ENCODE measurements around the gene ZNF503.

Gene ZNF503

GRCh38 chr10:75424571-75424970 lies 23.0 kb upstream of the ZNF503 start:
- Histone ChIP-seq H3K4me2 (ENCODE audit: low read length) (no peak overlapping the region), H3K79me2 (ENCODE audit: control insufficient read depth, insufficient read depth, low read length, poor library complexity) (no peaks in the 10 kb centered on the region), H3K4ac (ENCODE audit: low read depth, low read length) (no peak overlapping the region), H3K36me3 (ENCODE audit: control insufficient read depth in 1 of 2, insufficient read depth in 2 of 2, low read length in 2 of 2) (no peaks in the 10 kb centered on the region), H2BK5ac (ENCODE audit: low read depth, low read length, poor library complexity) (no peak overlapping the region), H3K23ac (ENCODE audit: low read length) (no peak overlapping the region), H3K79me1 (ENCODE audit: low read length) (no peaks in the 10 kb centered on the region), H3K9me3 (ENCODE audit: insufficient read depth, low read depth, low read length) (peaks cover 2% of the 10 kb centered on the region), H2BK120ac (ENCODE audit: insufficient read depth, low read length, poor library complexity) (no peak overlapping the region), H3K4me3 (ENCODE audit: low read depth, low read length) (no peak overlapping the region), H4K12ac (ENCODE audit: low read depth, low read length) (no peak overlapping the region), H2AK5ac (ENCODE audit: low read length) (no peak overlapping the region), H3K27me3 (ENCODE audit: insufficient read depth, low read length) (peaks cover 4% of the 10 kb centered on the region), H3K9ac (ENCODE audit: low read length) (no peak overlapping the region), H2BK12ac (ENCODE audit: low read length) (no peak overlapping the region), H4K91ac (ENCODE audit: low read depth, low read length) (no peak overlapping the region), H4K8ac (ENCODE audit: low read depth, low read length) (no peak overlapping the region), H3K27ac (ENCODE audit: low read depth, low read length) (no peak overlapping the region), H2AFZ (ENCODE audit: insufficient read depth, low read length, poor library complexity) (no peak overlapping the region), H3K18ac (ENCODE audit: low read length) (no peak overlapping the region), H3K14ac (ENCODE audit: low read length) (no peak overlapping the region), H3K4me1 (ENCODE audit: control insufficient read depth in 1 of 2, insufficient read depth in 2 of 2, low read length in 2 of 2) (peaks cover 8% of the 10 kb centered on the region in 2 experiments)
- no CpG with 5 or more reads among the region's 2 CpGs for WGBS (ENCODE audit: extremely low coverage, insufficient coverage, insufficient read length)
- DNase-seq = no peak

GRCh38 chr10:75422913-75423312 lies 21.3 kb upstream of the ZNF503 start:
- no peaks in the 10 kb centered on the region for H3K79me2 ChIP-seq (ENCODE audit: control insufficient read depth, insufficient read depth, low read length, poor library complexity)
- DNase-seq = no peak
- H3K27me3 ChIP-seq (ENCODE audit: insufficient read depth, low read length) = peaks cover 7% of the 10 kb centered on the region
- H3K4ac ChIP-seq (ENCODE audit: low read depth, low read length) = no peak overlapping the region
- H3K23ac ChIP-seq (ENCODE audit: low read length) = no peak overlapping the region
- no peak overlapping the region for H4K8ac ChIP-seq (ENCODE audit: low read depth, low read length)
- peaks cover 2% of the 10 kb centered on the region for H3K9me3 ChIP-seq (ENCODE audit: insufficient read depth, low read depth, low read length)
- H3K27ac ChIP-seq (ENCODE audit: low read depth, low read length) = no peak overlapping the region
- no peak overlapping the region for H4K12ac ChIP-seq (ENCODE audit: low read depth, low read length)
- no CpG with 5 or more reads among the region's 6 CpGs for WGBS (ENCODE audit: extremely low coverage, insufficient coverage, insufficient read length)
- no peak overlapping the region for H4K91ac ChIP-seq (ENCODE audit: low read depth, low read length)
- H3K79me1 ChIP-seq (ENCODE audit: low read length) = no peaks in the 10 kb centered on the region
- no peaks in the 10 kb centered on the region for H3K4me1 ChIP-seq (ENCODE audit: control insufficient read depth in 1 of 2, insufficient read depth in 2 of 2, low read length in 2 of 2)
- no peaks in the 10 kb centered on the region for H3K36me3 ChIP-seq (ENCODE audit: control insufficient read depth in 1 of 2, insufficient read depth in 2 of 2, low read length in 2 of 2)
- H3K14ac ChIP-seq (ENCODE audit: low read length) = no peak overlapping the region
- H2BK12ac ChIP-seq (ENCODE audit: low read length) = no peak overlapping the region
- no peak overlapping the region for H3K4me2 ChIP-seq (ENCODE audit: low read length)
- no peak overlapping the region for H3K9ac ChIP-seq (ENCODE audit: low read length)
- no peak overlapping the region for H2BK120ac ChIP-seq (ENCODE audit: insufficient read depth, low read length, poor library complexity)
- no peak overlapping the region for H2AFZ ChIP-seq (ENCODE audit: insufficient read depth, low read length, poor library complexity)
- no peak overlapping the region for H3K4me3 ChIP-seq (ENCODE audit: low read depth, low read length)
- no peak overlapping the region for H2BK5ac ChIP-seq (ENCODE audit: low read depth, low read length, poor library complexity)
- no peak overlapping the region for H2AK5ac ChIP-seq (ENCODE audit: low read length)
- H3K18ac ChIP-seq (ENCODE audit: low read length) = no peak overlapping the region

DNA sequence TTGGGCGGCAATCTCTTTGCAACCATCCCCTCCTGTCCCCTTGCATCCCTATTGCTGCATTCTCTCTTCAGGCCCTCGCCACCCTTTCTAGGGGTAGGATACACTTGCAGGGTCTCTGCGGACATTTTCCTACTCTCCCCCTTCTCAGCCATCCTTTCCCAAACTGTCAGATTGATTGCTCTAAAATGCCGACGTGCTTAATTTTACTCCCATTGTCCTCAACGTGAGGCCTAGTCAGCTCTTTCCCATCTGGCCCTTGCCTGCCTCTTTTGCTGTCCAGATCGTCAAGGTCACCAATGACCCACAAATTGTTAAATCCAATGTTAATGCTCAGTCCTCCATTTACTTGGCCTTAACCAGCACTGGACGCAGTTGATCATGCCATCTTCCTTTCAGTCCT lies 17.1 kb upstream of the ZNF503 start:
- Histone ChIP-seq H4K12ac (ENCODE audit: low read depth, low read length) (no peak overlapping the region), H3K36me3 (ENCODE audit: control insufficient read depth in 1 of 2, insufficient read depth in 2 of 2, low read length in 2 of 2) (no peaks in the 10 kb centered on the region), H3K23ac (ENCODE audit: low read length) (no peak overlapping the region), H3K79me1 (ENCODE audit: low read length) (no peaks in the 10 kb centered on the region), H2BK120ac (ENCODE audit: insufficient read depth, low read length, poor library complexity) (no peak overlapping the region), H3K9me3 (ENCODE audit: insufficient read depth, low read depth, low read length) (peaks cover 4% of the 10 kb centered on the region), H3K79me2 (ENCODE audit: control insufficient read depth, insufficient read depth, low read length, poor library complexity) (no peaks in the 10 kb centered on the region), H3K4ac (ENCODE audit: low read depth, low read length) (no peak overlapping the region), H2AK5ac (ENCODE audit: low read length) (no peak overlapping the region), H2BK12ac (ENCODE audit: low read length) (no peak overlapping the region), H3K27me3 (ENCODE audit: insufficient read depth, low read length) (peaks cover 22% of the 10 kb centered on the region), H3K4me2 (ENCODE audit: low read length) (no peak overlapping the region), H2BK5ac (ENCODE audit: low read depth, low read length, poor library complexity) (no peak overlapping the region), H3K4me1 (ENCODE audit: control insufficient read depth in 1 of 2, insufficient read depth in 2 of 2, low read length in 2 of 2) (no peaks in the 10 kb centered on the region), H3K18ac (ENCODE audit: low read length) (no peak overlapping the region), H3K9ac (ENCODE audit: low read length) (no peak overlapping the region), H3K14ac (ENCODE audit: low read length) (no peak overlapping the region), H3K4me3 (ENCODE audit: low read depth, low read length) (no peak overlapping the region), H4K91ac (ENCODE audit: low read depth, low read length) (no peak overlapping the region), H3K27ac (ENCODE audit: low read depth, low read length) (no peak overlapping the region), H2AFZ (ENCODE audit: insufficient read depth, low read length, poor library complexity) (no peak overlapping the region), H4K8ac (ENCODE audit: low read depth, low read length) (no peak overlapping the region)
- no CpG with 5 or more reads among the region's 8 CpGs for WGBS (ENCODE audit: extremely low coverage, insufficient coverage, insufficient read length)
- no peak for DNase-seq

DNA sequence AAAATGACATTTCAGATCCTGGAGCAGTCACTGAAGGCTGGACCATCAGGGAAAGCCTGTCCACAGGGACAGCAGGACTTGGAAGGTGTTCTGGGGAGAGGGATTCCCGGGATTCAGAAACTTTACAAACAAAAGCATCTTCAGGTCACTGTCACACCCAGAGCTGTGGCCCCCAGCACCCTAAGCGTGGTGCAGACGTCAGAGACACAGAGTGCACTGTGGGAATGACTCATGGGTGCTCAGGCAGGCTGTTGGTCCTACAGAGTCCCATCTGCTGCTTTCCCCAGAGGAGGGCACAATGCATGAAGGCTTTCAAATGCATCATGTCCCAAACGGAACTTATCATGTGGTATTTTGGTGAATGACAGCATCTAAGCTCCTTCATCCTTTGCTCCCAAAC lies 16.7 kb upstream of the ZNF503 start:
- H3K9ac ChIP-seq (ENCODE audit: low read length) = no peak overlapping the region
- no CpG with 5 or more reads among the region's 4 CpGs for WGBS (ENCODE audit: extremely low coverage, insufficient coverage, insufficient read length)
- no peak overlapping the region for H4K91ac ChIP-seq (ENCODE audit: low read depth, low read length)
- no peak overlapping the region for H3K14ac ChIP-seq (ENCODE audit: low read length)
- H3K9me3 ChIP-seq (ENCODE audit: insufficient read depth, low read depth, low read length) = peaks cover 7% of the 10 kb centered on the region
- H2AFZ ChIP-seq (ENCODE audit: insufficient read depth, low read length, poor library complexity) = no peak overlapping the region
- H3K79me1 ChIP-seq (ENCODE audit: low read length) = no peaks in the 10 kb centered on the region
- no peaks in the 10 kb centered on the region for H3K4me1 ChIP-seq (ENCODE audit: control insufficient read depth in 1 of 2, insufficient read depth in 2 of 2, low read length in 2 of 2)
- peaks cover 22% of the 10 kb centered on the region for H3K27me3 ChIP-seq (ENCODE audit: insufficient read depth, low read length)
- H3K36me3 ChIP-seq (ENCODE audit: control insufficient read depth in 1 of 2, insufficient read depth in 2 of 2, low read length in 2 of 2) = no peaks in the 10 kb centered on the region
- H3K23ac ChIP-seq (ENCODE audit: low read length) = no peak overlapping the region
- no peak overlapping the region for H4K8ac ChIP-seq (ENCODE audit: low read depth, low read length)
- H3K18ac ChIP-seq (ENCODE audit: low read length) = no peak overlapping the region
- no peak overlapping the region for H3K4me2 ChIP-seq (ENCODE audit: low read length)
- no peak overlapping the region for H2AK5ac ChIP-seq (ENCODE audit: low read length)
- H3K79me2 ChIP-seq (ENCODE audit: control insufficient read depth, insufficient read depth, low read length, poor library complexity) = no peaks in the 10 kb centered on the region
- no peak overlapping the region for H3K4me3 ChIP-seq (ENCODE audit: low read depth, low read length)
- H3K4ac ChIP-seq (ENCODE audit: low read depth, low read length) = no peak overlapping the region
- H2BK120ac ChIP-seq (ENCODE audit: insufficient read depth, low read length, poor library complexity) = no peak overlapping the region
- DNase-seq = no peak
- no peak overlapping the region for H4K12ac ChIP-seq (ENCODE audit: low read depth, low read length)
- H2BK12ac ChIP-seq (ENCODE audit: low read length) = no peak overlapping the region
- H3K27ac ChIP-seq (ENCODE audit: low read depth, low read length) = no peak overlapping the region
- no peak overlapping the region for H2BK5ac ChIP-seq (ENCODE audit: low read depth, low read length, poor library complexity)
